Tibial nerve (tissue), 4 donors: ENCODE data around the gene USE1. TPM values are rescaled to one million over a fixed set of nuclear protein-coding genes. Genes with fewer than 3 reads are reported as not detected.

Source experiments
- DNase-seq, 2 donors: peaks; one replicate each; pipeline ENCODE4 v3.0.0-alpha.2; 2019; ENCODE audit warnings: low spot score in 2 of 2
- H3K27ac ChIP-seq, 4 donors: fragments of 200-600 bp; sonication (generic) in 3 of 4; one replicate each; pipeline ENCODE4 v1.5.1; 2017 to 2019; ENCODE audit warnings: mild to moderate bottlenecking in 1 of 4
- H3K27me3 ChIP-seq, 2 donors: fragments of 200-600 bp; sonication (generic) in 1 of 2; one replicate each; pipeline versions ENCODE4 v1.5.1 to v1.6.0; 2017 to 2019
- H3K36me3 ChIP-seq, 3 donors: fragments of 200-600 bp; sonication (generic); one replicate each; pipeline ENCODE4 v1.5.1; 2018 to 2019
- H3K4me1 ChIP-seq, 4 donors: fragments of 200-600 bp; sonication (generic) in 3 of 4; one replicate each; pipeline ENCODE4 v1.5.1; 2017 to 2019
- H3K4me3 ChIP-seq, 4 donors: fragments of 200-600 bp; sonication (generic) in 3 of 4; one replicate each; pipeline ENCODE4 v1.5.1; 2017 to 2019; ENCODE audit warnings: mild to moderate bottlenecking in 1 of 4, moderate library complexity in 1 of 4
- H3K9me3 ChIP-seq, 4 donors: fragments of 200-600 bp; sonication (generic) in 3 of 4; one replicate each; pipeline ENCODE4 v1.5.1; 2017 to 2019
- EP300 ChIP-seq, 2 donors: sonication (generic); formaldehyde crosslinking; IDR thresholded peaks; one replicate each; pipeline ENCODE4 v1.6.1; 2017; ENCODE audit warnings: antibody characterized with exemption in 2 of 2, mild to moderate bottlenecking in 1 of 2
- POLR2A ChIP-seq, 2 donors: fragments of 450-650 bp; IDR thresholded peaks; one replicate each; pipeline ENCODE4 v1.6.1; 2017; ENCODE audit warnings: antibody characterized with exemption in 2 of 2, mild to moderate bottlenecking in 2 of 2, moderate library complexity in 2 of 2
- WGBS, 2 donors: methylation state at CpG; one replicate each; pipeline ENCODE4 v1.1.5; 2018; 5-methylcytosine and 5-hydroxymethylcytosine counted together
- total RNA-seq, 4 donors: library from RNA; depleted of rRNA; stranded (reverse); fragments of >200 nt; gene quantifications; one replicate each; pipeline ENCODE4 v1.1.0, GENCODE V29; 2016
- TF ChIP-seq, protein P1 (sequence below), 5 experiments: fragments of 200-600 bp in 3 of 5; fragments of 450-650 bp in 2 of 5; sonication (generic) in 3 of 5; IDR thresholded peaks; one replicate each; pipeline ENCODE4 v1.5.1; 2016 to 2019; ENCODE audit warnings: antibody characterized with exemption in 5 of 5, mild to moderate bottlenecking in 3 of 5, moderate library complexity in 2 of 5

The USE1 gene
- total RNA-seq, 4 donors from 2014 or later = 17.4 to 50.0 (median 28.0) TPM

DNA sequence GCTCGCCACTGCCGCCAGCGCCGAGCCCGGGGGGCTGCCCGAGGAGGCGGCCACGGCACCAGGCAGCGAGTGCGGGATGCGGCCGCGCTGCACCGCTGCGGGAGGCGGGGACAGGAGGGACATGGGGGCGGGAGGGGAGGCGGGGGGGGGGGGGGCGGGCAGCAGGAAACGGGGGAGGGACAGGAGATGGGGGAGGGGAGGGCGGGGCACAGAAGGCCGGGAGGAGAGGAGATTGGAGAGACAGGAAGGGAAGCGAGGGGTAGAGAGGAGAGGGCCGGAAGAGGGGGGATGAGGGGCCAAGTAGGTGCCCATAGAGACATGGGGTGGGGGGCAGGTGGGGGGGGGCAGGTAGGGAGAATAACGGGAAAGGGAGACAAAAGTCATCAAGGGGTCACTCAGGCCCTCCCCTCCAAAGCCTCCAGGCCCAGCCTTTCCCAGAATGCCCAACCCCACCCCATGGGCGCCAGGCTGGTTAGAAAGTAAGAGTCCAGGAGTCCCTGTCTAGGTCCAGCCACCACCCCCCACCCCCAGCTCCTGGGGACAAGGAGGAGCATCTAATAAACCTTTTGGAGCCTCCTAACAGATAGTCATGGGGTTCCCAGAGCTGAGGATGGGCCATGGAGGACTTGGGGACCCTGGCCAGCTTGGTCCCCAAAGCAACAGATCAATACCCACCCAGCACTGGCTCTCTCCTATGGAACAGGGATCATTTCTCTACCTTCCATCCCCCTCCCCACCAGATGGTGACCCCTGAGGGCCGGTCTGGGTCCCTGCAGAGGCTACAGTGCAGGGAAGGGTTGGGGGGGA, 21.0 kb downstream of the USE1 start:
- TF ChIP-seq EP300 (IDR thresholded peaks at IDR 0.05) (no peak), POLR2A (IDR thresholded peaks at IDR 0.05) (no peak)
- TF ChIP-seq, protein P1, sequence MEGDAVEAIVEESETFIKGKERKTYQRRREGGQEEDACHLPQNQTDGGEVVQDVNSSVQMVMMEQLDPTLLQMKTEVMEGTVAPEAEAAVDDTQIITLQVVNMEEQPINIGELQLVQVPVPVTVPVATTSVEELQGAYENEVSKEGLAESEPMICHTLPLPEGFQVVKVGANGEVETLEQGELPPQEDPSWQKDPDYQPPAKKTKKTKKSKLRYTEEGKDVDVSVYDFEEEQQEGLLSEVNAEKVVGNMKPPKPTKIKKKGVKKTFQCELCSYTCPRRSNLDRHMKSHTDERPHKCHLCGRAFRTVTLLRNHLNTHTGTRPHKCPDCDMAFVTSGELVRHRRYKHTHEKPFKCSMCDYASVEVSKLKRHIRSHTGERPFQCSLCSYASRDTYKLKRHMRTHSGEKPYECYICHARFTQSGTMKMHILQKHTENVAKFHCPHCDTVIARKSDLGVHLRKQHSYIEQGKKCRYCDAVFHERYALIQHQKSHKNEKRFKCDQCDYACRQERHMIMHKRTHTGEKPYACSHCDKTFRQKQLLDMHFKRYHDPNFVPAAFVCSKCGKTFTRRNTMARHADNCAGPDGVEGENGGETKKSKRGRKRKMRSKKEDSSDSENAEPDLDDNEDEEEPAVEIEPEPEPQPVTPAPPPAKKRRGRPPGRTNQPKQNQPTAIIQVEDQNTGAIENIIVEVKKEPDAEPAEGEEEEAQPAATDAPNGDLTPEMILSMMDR (IDR thresholded peaks at IDR 0.05) = no peak
- peak overlapping the region; percentile 30 to 56 (median 39) for H3K4me3 ChIP-seq
- 24 to 31% methylated on average over 5 of the region's 27 CpGs for WGBS, 2 donors
- H3K36me3 ChIP-seq = peaks cover 0 to 62% (median 0%) of the 10 kb centered on the region in 3 donors
- H3K27me3 ChIP-seq = no peaks in the 10 kb centered on the region
- H3K9me3 ChIP-seq = no peaks in the 10 kb centered on the region
- H3K4me1 ChIP-seq = peaks cover 0 to 32% (median 17%) of the 10 kb centered on the region in 4 donors
- no peak for DNase-seq
- peak overlapping the region in 3 of 4 donors; percentile 62 to 78 (median 75) for H3K27ac ChIP-seq

DNA sequence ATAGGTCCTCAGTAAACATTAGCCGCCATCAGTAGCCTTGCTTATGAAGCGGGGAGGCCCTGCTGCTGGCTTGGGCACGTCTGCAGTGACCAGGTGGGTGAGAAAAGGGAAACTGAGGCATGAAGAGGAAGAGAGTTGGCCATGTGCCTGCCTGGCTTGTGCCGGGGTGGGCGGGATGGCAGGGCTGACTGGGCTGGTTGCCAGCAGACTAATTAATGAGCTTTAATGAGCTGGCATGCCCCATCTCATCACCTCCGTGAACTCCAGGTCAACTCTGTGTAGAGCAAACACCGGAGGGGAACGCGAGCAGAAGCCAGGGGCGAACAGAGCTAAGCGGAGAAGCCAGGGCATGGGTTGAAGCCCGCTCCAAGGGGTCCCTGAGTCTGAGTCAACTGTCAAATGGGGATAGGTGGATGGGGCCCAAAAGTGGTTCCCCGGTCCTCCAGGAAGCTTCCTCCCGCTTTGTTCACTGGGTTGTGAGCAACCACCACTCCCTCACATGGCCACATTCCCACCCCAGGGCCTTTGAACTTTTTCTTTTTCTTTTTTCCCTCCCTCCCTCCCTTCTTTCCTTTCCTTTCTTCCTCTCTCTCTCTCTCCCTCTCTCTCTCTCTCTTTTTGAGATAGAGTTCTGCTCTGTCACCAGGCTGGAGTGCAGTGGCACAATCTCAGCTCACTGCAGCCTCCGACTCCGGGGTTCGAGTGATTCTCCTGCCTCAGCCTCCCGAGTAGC, 21.8 kb downstream of the USE1 start:
- 70 to 78% methylated on average over 18 of the region's 18 CpGs for WGBS, 2 donors
- Histone ChIP-seq H3K9me3 (no peaks in the 10 kb centered on the region), H3K4me3 (no peak overlapping the region), H3K36me3 (peaks cover 0 to 54% (median 0%) of the 10 kb centered on the region in 3 donors), H3K27ac (peak overlapping the region in 2 of 4 donors; percentile 62 to 70), H3K27me3 (no peaks in the 10 kb centered on the region), H3K4me1 (peaks cover 0 to 40% (median 22%) of the 10 kb centered on the region in 4 donors)
- TF ChIP-seq, protein P1 (IDR thresholded peaks at IDR 0.05) = no peak
- no peak for DNase-seq

DNA sequence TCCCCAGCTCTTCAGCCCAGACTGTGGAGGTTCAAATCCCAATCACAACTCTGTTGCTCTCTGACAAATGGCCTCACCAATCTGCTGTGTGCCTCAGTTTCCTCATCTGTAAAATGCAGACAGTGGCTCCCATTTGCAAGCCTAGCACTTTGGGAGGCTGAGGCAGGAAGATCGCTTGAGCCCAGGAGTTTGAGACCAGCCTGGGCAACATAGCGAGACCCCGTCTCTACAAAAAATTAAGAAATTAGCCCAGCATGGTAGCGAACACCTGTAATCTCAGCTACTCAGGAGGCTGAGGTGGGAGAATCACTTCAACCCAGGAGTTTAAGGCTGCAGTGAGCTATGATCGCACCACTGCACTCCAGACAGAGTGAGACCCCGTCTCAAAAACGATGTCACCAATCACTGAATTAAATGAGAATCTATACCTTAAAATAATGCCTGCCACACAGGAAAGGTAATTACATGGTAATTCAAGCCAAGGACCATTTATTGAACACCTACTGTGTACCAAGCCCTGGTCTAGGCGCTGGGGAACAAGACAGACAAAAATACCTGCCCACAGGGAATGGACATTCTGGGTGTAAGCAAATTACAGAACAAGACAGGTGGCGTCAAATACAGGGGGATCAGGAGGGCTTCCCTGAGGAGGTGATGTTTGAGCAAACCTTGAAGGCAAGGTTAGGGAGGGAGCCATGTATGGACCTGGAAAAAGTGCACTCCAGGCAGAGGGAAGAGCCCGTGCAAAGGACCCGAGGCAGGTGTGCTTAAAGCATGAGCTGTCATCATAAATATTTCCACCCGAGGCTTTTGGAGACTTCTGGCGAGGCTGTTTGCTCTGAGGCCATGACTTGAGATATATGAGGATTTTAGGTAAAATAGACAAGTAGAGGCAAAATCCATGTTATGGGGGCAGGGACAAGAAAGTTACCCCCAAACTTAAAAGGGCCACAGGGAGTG, 22.9 kb downstream of the USE1 start:
- no peak for DNase-seq
- Histone ChIP-seq H3K27me3 (no peaks in the 10 kb centered on the region), H3K27ac (no peak overlapping the region), H3K36me3 (peaks cover 0 to 43% (median 0%) of the 10 kb centered on the region in 3 donors), H3K9me3 (no peaks in the 10 kb centered on the region), H3K4me3 (no peak overlapping the region), H3K4me1 (peaks cover 0 to 50% (median 32%) of the 10 kb centered on the region in 4 donors)
- 92 to 94% methylated on average over 13 of the region's 13 CpGs for WGBS, 2 donors
- TF ChIP-seq, protein P1 (IDR thresholded peaks at IDR 0.05) = no peak
- no peak for TF ChIP-seq POLR2A (IDR thresholded peaks at IDR 0.05)
- no peak for TF ChIP-seq EP300 (IDR thresholded peaks at IDR 0.05)

DNA sequence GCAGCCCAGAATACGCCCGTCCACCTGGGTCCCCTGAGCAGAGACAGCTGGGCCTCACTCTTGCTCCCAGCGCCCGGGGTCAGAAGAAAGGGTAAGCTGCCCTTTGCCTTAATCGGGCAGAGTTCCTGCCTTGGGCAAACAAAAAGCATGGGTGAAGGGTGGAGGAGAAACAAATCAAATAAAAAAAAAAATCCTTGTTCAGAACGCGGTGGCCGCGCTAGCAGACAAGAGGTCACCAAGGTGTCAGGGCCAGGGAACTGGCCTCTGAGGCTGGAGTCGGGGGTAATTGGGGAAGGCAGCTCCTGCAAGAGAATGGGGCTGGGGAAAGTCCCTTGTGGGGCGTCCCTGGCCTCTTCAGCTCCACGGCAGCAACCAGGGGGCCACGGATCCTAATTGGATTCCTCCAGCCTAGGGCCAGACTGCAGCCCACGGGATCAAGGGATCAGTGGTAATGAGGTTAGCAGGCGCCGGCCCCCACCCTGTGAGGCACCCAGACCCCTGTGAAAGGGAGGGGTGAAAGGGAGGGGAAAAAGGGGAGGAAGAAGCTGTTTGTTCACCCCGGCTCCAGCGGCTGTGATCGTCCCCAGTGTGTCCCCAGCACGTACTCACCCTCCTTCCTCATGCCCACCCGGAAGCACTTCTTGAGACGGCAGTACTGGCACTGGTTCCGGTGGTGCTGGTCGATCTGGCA, 25.1 kb downstream of the USE1 start:
- Histone ChIP-seq H3K9me3 (no peaks in the 10 kb centered on the region), H3K4me1 (peaks cover 0 to 53% (median 32%) of the 10 kb centered on the region in 4 donors), H3K36me3 (peaks cover 0 to 34% (median 0%) of the 10 kb centered on the region in 3 donors), H3K27me3 (no peaks in the 10 kb centered on the region), H3K4me3 (no peak overlapping the region), H3K27ac (peak overlapping the region in 1 of 4 donors; percentile 42)
- WGBS, 2 donors = 50% methylated on average over 24 of the region's 24 CpGs
- TF ChIP-seq, protein P1 (IDR thresholded peaks at IDR 0.05) = no peak
- no peak for TF ChIP-seq POLR2A (IDR thresholded peaks at IDR 0.05)
- TF ChIP-seq EP300 (IDR thresholded peaks at IDR 0.05) = no peak
- no peak for DNase-seq
